NCI-H2107 (cell line): Measurements from ENCODE around the gene MBD3L2B.
"Not testable (repeated sequence)": the region's sequence is repeated elsewhere in the genome, so short reads cannot be mapped to it uniquely, and the experiment has no call there.

Experiments
- DNase-seq: peaks from one replicate; lab custom pipeline; 2025; lab: John Stamatoyannopoulos, UW

MBD3L2B gene

DNA sequence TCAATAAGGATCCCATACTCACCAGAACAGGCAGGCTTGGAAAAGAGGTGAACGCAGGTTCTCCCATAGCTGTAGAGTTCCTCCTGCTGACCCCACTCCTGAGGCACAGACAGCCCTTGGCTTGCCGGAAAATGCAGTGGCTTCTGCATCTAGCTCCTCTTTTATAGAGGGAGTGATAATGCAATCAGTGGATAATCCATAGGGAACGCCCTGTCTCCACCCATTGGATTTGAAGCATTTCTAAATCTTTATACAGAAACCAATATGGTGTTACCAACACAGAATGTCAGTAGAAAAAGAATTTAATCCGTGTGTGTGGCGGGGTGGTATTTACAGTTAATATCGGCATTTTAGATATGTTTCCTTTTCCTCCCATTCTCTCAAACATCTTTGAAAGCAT, at the start of gene MBD3L2B:
TSS of gene MBD3L2B (minus strand) at position 101 of the 400 bp plus-strand sequence. CDS start at position 67, 34 bp downstream.
- not testable (repeated sequence) for DNase-seq

GRCh38 chr19:7069904-7070226, 48.6 kb upstream of the MBD3L2B start:
- DNase-seq, result no peak

DNA sequence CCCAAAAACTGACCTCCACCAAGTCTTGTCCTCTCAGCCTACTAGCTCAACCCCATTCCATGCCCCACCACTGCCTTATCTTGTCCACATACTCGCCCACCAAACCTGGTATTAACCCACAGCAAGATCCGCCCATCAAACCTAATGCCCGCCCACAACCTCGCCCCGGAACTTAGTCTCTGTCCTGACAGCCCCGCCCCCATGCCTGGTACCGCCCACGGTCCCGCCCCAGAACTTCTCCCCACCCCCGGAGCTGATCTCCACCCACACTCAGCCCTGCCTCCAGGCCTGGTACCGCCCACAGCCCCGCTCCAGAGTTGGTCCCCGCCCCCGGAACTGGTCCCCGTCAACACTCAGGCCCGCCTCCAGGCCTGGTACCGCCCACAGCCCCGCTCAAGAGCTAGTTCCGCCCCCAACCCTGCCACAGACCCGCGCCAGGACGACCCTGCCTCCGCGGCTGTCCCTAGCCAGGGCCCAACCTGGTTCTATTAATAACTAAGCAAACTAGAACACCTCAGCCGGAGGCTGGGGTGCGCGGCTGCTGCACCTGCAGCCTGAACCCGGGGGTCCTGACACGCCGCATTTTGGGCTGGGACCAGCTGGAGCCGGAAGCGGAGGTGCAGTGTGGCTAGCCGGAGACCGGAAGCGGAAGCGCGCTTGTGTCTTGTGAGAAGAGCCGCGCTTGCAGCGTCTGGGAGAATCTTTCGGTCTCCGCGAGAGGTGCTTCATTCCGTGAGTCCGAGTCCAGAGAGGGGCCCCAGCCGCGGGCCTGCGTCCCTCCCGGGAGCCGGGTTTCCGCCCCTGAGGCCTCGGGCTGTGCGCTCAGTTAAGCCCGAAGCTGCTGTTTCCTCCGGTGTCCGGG, 48.0 kb upstream of the MBD3L2B start, which contains the start of gene ZNF557:
TSS of gene ZNF557 (plus strand) at position 662 of the 862 bp plus-strand sequence. CDS start 5,372 bp downstream, outside the sequence.
- peak; percentile 86 for DNase-seq

- no peak for DNase-seq
Measured at GRCh38 chr19:7068599-7068998, 47.4 kb upstream of the MBD3L2B start.

- no peak for DNase-seq
Measured at GRCh38 chr19:7067716-7068115, 46.5 kb upstream of the MBD3L2B start.

GRCh38 chr19:7067122-7067521, 45.9 kb upstream of the MBD3L2B start:
- not testable (repeated sequence) for DNase-seq

GRCh38 chr19:7063764-7064418, 42.7 kb upstream of the MBD3L2B start:
- DNase-seq, result no peak

DNA sequence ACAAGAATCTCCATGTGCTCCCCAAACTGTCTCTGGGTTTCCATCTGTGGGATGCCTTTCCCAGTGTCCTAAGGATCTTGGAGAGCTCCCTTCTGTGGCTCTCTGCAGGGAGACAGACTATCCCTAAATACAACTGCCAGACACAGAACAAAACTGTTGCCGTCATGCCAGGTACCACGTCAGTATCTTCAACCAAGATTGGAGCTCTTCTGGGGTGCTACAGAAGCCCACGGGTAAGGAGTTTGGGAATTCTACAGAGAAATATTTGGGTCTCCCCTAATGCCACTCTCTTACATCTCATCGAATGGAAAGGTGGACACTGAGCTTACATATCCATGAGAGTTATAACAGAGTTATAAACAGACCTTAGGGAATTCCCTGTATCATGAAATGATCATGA, 42.1 kb upstream of the MBD3L2B start:
- no peak for DNase-seq

DNA sequence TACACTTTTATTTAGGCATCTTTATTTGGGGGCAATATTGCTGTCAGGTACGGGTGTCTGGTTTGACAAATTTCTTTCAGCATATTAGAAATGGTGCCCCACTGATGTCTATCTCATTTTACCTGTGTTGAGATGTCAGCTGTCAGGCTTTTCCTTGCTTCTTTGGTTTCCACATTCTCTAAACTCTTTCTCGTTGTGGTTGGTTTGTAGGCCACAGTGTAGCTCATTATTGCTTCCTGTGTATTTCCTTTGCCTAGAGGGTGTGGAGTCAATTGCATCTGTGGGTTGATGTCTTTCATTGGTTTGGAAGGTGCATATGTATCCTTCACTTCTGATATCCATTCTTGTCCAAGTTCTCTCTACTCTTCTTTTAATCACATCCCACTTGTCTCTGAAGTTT, 38.7 kb upstream of the MBD3L2B start:
- DNase-seq, result not testable (repeated sequence)

DNA sequence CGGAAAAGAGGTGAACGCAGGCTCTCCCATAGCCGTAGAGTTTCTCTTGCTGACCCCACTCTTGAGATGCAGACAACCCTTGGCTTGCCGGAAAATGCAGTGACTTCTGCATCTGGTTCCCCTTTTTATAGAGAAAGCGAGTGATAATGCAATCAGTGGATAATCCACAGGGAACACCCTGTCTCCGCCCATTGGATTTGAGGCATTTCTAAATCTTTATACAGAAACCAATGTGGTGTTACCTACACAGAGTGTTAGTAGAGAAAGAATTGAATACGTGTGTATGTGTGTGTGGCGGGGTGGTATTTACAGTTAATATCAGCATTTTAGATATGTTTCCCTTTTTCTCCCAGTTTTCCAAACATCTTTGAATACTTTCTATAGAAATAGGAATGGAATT, 37.3 kb upstream of the MBD3L2B start, which contains the start of gene MBD3L3:
TSS of gene MBD3L3 (minus strand) at position 101 of the 400 bp plus-strand sequence. CDS start at position 30, 71 bp downstream.
- DNase-seq, result not testable (repeated sequence)

GRCh38 chr19:7056371-7056770, 35.1 kb upstream of the MBD3L2B start:
- not testable (repeated sequence) for DNase-seq

- not testable (repeated sequence) for DNase-seq
Measured at GRCh38 chr19:7055679-7056078, 34.4 kb upstream of the MBD3L2B start.

- not testable (repeated sequence) for DNase-seq
Measured at GRCh38 chr19:7054635-7055368, 33.6 kb upstream of the MBD3L2B start.

- DNase-seq, result not testable (repeated sequence)
Measured at GRCh38 chr19:7052896-7053295, 31.7 kb upstream of the MBD3L2B start.

GRCh38 chr19:7051421-7051820, 30.2 kb upstream of the MBD3L2B start:
- DNase-seq, result not testable (repeated sequence)

- DNase-seq, result not testable (repeated sequence)
Measured at GRCh38 chr19:7049021-7049420, 27.8 kb upstream of the MBD3L2B start, which contains the start of gene MBD3L2. TSS of gene MBD3L2 (plus strand) at chr19:7049321. CDS start at chr19:7049374, 53 bp downstream.

GRCh38 chr19:7041563-7041962, 20.3 kb upstream of the MBD3L2B start:
- DNase-seq, result not testable (repeated sequence)

DNA sequence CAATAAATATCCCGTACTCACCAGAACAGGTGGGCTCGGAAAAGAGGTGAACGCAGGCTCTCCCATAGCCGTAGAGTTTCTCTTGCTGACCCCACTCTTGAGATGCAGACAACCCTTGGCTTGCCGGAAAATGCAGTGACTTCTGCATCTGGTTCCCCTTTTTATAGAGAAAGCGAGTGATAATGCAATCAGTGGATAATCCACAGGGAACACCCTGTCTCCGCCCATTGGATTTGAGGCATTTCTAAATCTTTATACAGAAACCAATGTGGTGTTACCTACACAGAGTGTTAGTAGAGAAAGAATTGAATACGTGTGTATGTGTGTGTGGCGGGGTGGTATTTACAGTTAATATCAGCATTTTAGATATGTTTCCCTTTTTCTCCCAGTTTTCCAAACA, 18.8 kb upstream of the MBD3L2B start, which contains the start of gene MBD3L4:
TSS of gene MBD3L4 (minus strand) at position 101 of the 400 bp plus-strand sequence. CDS start at position 66, 35 bp downstream.
- DNase-seq, result not testable (repeated sequence)

DNA sequence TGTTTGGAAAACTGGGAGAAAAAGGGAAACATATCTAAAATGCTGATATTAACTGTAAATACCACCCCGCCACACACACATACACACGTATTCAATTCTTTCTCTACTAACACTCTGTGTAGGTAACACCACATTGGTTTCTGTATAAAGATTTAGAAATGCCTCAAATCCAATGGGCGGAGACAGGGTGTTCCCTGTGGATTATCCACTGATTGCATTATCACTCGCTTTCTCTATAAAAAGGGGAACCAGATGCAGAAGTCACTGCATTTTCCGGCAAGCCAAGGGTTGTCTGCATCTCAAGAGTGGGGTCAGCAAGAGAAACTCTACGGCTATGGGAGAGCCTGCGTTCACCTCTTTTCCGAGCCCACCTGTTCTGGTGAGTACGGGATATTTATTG, 9.0 kb upstream of the MBD3L2B start, which contains the start of gene MBD3L5:
TSS of gene MBD3L5 (plus strand) at position 301 of the 400 bp plus-strand sequence. CDS start at position 335, 34 bp downstream.
- not testable (repeated sequence) for DNase-seq

DNA sequence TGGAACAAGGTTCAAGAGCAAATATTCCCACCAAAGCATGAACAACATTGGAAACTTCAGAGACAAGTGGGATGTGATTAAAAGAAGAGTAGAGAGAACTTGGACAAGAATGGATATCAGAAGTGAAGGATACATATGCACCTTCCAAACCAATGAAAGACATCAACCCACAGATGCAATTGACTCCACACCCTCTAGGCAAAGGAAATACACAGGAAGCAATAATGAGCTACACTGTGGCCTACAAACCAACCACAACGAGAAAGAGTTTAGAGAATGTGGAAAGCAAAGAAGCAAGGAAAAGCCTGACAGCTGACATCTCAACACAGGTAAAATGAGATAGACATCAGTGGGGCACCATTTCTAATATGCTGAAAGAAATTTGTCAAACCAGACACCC, 7.6 kb upstream of the MBD3L2B start:
- DNase-seq, result not testable (repeated sequence)

- DNase-seq, result no peak
Measured at GRCh38 chr19:7018828-7019227, 2.4 kb downstream of the MBD3L2B start.

- no peak for DNase-seq
Measured at GRCh38 chr19:7013678-7014077, 7.6 kb downstream of the MBD3L2B start.
